Activated CD8-positive, alpha-beta memory T cell treated with anti-CD3 and anti-CD28 coated beads, Interleukin-2, amount 50 U/mL, for 4 hours (primary cell): ENCODE results near the gene SLC35D3.
"Not testable (repeated sequence)": the region's sequence is repeated elsewhere in the genome, so short reads cannot be mapped to it uniquely, and the experiment has no call there.

ENCODE experiments used
- DNase-seq: peaks from one replicate; pipeline ENCODE4 v3.0.0-alpha.2; 2020

Gene SLC35D3

DNA sequence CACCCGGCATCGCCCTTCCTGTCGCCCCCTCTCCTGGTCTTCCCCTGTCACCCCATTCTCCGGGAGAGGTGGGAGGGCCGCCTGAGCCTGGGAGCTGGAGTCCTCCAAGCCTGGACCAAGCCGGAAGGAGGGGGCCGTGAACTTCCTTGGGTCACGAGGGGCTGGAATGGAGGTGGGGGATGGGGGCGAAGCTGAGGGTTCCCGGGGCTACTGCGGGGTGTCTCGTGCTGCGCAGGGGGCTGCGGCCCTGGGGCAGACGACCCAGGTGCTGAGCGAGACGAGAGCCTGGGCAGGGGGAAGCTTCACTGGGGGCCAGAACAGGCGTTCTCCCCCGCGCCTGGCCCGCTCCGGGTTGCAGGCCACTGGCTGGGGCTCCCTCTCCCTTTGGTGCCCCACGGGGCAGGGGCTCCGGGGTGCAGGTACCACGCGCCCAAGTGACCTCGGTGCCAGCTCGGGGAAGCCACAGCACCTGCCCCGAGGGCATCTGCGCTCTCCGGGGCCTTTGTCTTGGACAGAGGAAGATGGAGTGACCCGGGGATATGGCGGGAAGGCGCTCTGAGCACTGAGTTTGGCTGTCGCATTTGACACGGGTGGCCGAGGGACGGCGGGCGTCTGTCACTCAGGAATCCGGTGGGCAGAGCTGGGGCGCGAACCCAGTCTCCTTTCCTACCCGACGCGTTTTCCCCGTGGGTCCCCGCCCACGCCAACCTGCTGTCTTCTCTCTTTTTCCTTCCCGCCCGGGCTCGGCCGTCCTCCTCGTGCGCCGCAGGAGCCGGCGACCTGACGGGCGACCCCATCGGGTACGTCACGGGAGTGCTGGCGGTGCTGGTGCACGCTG is 1.2 kb downstream of the SLC35D3 start:
- DNase-seq = no peak

DNA sequence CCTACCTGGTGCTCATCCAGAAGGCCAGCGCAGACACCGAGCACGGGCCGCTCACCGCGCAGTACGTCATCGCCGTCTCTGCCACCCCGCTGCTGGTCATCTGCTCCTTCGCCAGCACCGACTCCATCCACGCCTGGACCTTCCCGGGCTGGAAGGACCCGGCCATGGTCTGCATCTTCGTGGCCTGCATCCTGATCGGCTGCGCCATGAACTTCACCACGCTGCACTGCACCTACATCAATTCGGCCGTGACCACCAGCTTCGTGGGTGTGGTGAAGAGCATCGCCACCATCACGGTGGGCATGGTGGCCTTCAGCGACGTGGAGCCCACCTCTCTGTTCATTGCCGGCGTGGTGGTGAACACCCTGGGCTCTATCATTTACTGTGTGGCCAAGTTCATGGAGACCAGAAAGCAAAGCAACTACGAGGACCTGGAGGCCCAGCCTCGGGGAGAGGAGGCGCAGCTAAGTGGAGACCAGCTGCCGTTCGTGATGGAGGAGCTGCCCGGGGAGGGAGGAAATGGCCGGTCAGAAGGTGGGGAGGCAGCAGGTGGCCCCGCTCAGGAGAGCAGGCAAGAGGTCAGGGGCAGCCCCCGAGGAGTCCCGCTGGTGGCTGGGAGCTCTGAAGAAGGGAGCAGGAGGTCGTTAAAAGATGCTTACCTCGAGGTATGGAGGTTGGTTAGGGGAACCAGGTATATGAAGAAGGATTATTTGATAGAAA is 2.0 kb downstream of the SLC35D3 start:
- DNase-seq = no peak

- no peak for DNase-seq
These were observed 4.3 kb downstream of the SLC35D3 start for GRCh38 chr6:136926383-136926782.

DNA sequence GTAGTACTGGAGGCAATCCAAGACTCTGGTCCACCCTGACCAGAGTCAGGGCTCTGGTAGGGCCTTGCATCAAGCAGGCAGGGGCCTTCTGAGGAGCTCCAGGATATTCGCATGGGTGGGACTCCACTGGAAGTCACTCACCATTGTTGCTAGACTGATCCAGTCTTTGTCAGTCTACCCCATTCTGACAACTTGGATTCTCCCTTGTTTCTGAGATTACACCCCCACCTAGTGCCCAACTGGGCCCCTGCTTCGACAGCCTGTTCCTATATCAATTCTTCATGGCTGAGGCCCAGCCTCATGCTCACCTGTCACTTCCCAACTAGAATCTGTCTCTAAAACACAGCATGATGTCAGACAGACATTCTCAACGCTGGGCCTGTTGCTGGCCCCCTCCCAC is 5.2 kb downstream of the SLC35D3 start:
- DNase-seq = no peak

DNA sequence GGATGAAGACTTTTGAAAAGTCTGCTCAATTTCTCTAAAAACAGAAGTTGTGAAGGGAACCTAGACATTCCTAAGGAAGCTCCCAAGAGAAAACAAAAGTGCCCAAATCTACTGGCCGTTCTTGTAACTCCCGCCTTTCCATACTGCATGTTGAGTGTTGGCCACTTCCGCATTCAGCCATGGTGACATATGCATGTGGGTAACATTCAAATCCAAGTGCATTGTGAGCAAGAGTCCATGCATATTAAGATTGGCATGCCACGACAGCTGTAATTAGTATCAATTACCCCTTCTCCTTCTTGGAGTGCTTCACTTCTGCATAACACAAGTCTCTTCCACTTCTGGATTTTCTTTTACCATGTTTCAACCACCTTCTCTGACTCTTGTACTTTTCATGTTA is 8.4 kb downstream of the SLC35D3 start:
- no peak for DNase-seq

GRCh38 chr6:136932599-136932998 is 10.5 kb downstream of the SLC35D3 start:
- no peak for DNase-seq

DNA sequence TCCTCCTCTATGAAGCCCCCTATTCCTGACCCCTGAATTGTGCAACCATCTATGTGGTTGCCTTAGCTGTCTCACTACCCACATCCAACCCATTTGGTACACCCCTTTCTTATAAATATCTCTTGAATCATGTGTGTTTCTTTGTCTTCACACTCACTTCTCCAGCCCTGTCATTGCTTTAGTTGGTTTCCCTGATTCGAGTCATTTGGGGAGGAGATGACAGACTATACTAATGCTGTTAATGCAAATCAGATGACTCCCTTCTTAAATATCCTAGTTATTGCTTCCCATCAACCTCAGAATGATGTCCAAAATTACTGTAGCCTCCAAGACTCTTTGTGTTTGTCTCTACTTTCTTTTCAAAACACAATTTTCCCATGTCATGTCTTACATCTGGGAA is 23.0 kb downstream of the SLC35D3 start:
- no peak for DNase-seq

DNA sequence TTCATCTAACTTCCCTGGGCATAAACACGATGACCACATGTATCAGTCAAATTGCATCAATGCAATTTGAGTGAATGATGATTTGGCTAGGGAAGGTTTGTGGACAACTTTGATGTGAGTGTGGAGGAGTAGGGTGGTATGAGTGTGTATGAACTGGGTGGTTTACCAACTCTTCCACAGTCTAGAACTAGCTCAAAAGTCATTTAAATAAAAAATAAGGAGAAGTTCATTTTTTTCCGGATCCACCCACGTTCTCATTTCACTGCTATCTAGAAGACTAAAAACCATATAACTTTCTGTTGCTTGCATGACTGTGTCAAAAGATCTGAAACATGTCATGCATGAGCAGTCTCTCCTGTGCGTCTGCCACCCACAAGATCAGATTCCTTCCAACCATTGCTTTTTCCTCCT is 23.6 kb downstream of the SLC35D3 start:
- no peak for DNase-seq

GRCh38 chr6:136947037-136947436 is 24.9 kb downstream of the SLC35D3 start:
- no peak for DNase-seq

DNA sequence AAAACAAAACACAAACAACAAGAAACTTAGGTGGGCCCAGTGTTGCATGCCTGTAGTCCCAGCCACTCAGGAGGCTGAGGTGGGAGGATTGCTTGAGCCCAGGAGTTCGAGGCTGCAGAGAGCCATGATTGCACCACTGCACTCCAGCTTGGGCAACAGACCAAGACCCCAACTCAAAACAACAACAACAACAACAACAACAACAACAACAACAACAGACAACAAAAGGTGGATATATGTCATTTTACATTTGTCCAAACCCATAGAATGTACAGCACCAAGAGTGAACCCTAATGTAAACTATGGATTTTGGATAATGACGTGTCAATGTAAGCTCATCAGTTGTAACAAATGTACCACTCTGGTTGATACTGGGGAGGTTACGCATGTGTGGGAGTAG is 27.9 kb downstream of the SLC35D3 start:
- DNase-seq = not testable (repeated sequence)

DNA sequence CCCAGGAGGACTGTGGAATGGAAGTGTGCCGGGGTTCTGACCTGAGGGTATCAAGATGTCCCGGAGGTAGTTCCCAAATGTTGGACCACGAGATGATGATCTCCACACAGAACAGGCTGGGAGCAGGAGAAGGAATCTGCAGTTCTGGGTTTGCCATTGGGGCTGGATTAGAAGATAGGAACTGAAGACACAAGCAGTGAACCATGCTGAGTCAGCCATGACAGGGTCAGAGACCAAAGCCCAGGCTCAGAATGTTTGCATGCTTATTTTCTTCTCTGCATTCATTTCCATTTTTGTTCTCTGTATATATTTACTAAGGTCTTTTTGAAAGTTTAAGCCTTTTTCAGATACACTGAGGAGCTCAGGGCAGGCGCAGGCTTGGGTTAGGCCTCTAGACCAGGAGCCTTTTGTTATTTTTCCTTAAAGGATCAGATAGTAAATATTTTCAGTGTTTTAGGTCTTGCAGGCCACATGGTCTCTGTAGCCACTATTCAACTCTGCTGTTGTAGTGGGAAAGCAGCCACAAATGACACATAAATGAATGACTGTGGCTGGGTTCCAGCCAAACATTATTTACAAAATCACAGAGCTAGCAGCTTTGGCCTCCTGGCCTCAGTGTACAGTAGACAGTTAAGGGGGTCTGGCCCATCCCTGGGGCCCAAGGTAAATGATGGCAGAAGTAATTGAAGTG is 28.5 kb downstream of the SLC35D3 start:
- DNase-seq = no peak

GRCh38 chr6:136952714-136953260 is 30.7 kb downstream of the SLC35D3 start:
- DNase-seq = no peak

DNA sequence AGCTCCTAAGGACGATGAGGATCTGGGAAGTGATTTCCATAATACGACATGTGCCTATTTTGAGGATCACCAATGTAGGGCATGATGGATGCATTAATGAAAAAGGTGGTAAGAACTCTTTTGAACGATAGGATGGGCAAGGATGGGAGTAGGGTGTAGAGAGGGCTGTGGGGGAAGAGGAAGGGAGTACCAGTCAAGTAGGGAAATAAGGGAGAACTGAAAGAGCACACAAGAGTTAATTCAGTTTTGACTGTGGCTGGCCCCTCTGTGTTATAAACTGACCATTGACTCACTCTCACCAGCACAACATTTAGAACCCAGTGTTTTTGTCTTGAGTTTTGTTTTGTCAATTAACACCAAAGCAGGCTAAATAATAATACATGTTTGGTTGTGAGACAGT is 33.0 kb downstream of the SLC35D3 start:
- no peak for DNase-seq

DNA sequence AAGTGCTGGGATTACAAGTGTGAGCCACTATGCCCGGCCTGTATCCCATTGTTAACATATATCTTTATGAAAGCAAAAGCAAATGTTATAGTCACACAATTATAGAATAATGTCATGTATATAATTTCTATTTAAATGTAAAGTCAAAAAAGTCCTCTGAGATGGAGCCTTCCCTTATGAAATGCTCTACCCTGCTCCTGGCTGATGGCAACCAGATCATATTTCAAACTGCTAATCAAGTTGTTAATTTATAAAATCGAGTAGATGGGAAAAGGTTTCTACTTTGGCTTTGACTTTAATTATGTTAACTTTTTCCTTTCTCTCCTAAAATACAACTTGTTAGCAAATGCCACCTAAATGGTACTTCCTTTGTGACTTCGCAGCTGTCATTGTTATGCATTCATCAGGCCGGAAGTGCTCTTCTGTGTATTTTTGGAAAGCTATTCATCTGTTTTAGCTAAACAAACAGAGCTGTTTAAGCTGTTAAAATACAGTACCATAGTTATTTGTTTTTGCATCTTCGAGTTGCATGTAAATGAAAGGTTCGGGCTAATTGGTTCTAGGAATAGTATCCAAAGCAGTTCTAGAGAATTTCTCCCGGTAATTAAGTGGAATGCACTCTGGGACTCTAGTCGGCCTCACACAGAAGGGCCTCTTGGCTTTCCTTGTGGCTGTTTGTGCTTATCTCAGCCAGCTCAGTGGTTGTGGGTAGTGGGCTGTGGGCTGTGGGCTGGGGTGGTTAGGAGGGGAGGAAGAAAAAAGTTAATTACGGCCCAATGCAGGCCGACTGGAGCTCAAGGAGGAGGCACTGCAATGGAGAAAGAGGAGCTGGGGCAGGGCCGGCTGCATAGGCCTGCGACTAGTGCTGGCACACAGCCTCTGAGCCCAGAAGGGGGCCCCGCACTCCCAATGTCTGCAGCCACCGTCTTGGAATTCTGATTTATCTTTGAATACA is 34.8 kb downstream of the SLC35D3 start:
- no peak for DNase-seq

DNA sequence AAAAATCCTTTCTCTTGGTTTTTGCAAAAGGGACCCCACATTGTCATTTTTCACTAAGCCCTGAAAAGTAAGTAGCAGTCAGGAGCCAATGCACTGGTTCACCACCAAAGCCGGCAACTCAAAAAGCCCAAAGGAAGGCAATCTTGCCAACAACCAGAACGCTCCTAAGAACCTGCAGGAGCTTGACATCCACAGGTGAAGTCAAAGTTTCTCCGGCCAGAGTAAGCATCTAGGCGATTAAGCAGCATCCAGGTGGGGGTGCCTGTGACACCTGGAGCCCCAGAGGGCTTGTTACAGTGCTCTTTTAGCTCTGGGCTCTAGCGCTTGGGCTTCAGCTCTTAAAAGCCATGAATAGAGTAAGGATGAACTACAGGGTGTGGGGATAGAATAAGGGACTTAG is 36.1 kb downstream of the SLC35D3 start:
- DNase-seq = no peak

DNA sequence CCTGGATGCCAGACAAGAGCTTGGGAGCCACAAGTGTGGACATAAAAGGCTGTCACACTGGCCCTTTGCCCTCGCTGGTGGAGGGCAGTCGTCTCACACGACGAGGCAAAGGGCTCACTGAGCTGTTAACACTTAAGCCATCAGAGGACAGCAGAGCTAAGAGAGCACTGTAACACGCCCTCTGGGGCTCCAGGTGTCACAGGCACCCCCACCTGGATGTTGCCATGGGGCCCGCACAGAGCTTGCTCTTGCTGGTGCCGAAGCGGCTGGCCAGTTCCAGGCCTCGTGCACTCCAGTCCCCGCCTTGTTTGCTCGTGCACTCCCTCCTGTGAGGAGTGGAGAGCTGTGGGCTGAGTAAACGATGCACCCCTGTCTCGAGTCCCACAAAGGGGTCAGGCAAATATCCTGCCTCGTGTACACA is 37.4 kb downstream of the SLC35D3 start:
- no peak for DNase-seq

- DNase-seq = not testable (repeated sequence)
These were observed 37.8 kb downstream of the SLC35D3 start for GRCh38 chr6:136959935-136960334.

GRCh38 chr6:136960781-136961180 is 38.7 kb downstream of the SLC35D3 start:
- no peak for DNase-seq

GRCh38 chr6:136961848-136962247 is 39.7 kb downstream of the SLC35D3 start:
- no peak for DNase-seq

GRCh38 chr6:136962661-136963060 is 40.6 kb downstream of the SLC35D3 start:
- no peak for DNase-seq

- no peak for DNase-seq
These were observed 41.2 kb downstream of the SLC35D3 start for GRCh38 chr6:136963259-136963658.

- DNase-seq = no peak
These were observed 42.3 kb downstream of the SLC35D3 start for GRCh38 chr6:136964398-136964797.
